CD4-positive, alpha-beta memory T cell (primary cell): Measurements from ENCODE around the gene TBC1D4. TPM values are rescaled to one million over a fixed set of nuclear protein-coding genes. Genes with fewer than 3 reads are reported as not detected.
"Not testable (repeated sequence)": the region's sequence is repeated elsewhere in the genome, so short reads cannot be mapped to it uniquely, and the experiment has no call there.

Experiments used
- CTCF ChIA-PET: fragments of 350-600 bp; sonication (Branson Sonifier 250); formaldehyde crosslinking; loops from one replicate; lab custom pipeline; 2021; ENCODE audit warnings: inconsistent platforms; ENCODE audit not compliant: partially characterized antibody; lab: Charles Lee
- POLR2A ChIA-PET: fragments of 350-600 bp; sonication (Branson Sonifier 250); formaldehyde crosslinking; loops from one replicate; lab custom pipeline; 2021; ENCODE audit not compliant: partially characterized antibody; lab: Charles Lee
- DNase-seq, 5 donors: peaks; one replicate each; pipeline versions ENCODE4 v3.0.0 to v3.0.0-alpha.2; 2020 to 2022; ENCODE audit warnings: mixed read lengths in 1 of 5
- H3K27ac ChIP-seq: one replicate; pipeline ENCODE4 v1.7.0; 2013; ENCODE audit warnings: low read depth, low read length
- H3K27me3 ChIP-seq: 2 replicates; pipeline ENCODE4 v1.7.0; 2013; ENCODE audit warnings: mild to moderate bottlenecking, low read length, moderate library complexity; ENCODE audit not compliant: insufficient read depth
- H3K36me3 ChIP-seq: 2 replicates; pipeline ENCODE4 v1.7.0; 2013; ENCODE audit warnings: mild to moderate bottlenecking, low read length, moderate library complexity; ENCODE audit not compliant: insufficient read depth
- H3K4me1 ChIP-seq: 2 replicates; pipeline ENCODE4 v1.7.0; 2013; ENCODE audit warnings: mild to moderate bottlenecking, low read length, moderate library complexity; ENCODE audit not compliant: insufficient read depth
- H3K4me3 ChIP-seq, 2 donors: one replicate each; pipeline ENCODE4 v1.7.0; 2013; ENCODE audit warnings: low read length in 2 of 2, mild to moderate bottlenecking in 1 of 2
- H3K9me3 ChIP-seq, 2 donors: one replicate each; pipeline ENCODE4 v1.7.0; 2013; ENCODE audit warnings: low read length in 2 of 2, control low read depth in 1 of 2; ENCODE audit not compliant: control insufficient read depth in 1 of 2
- H3K27ac Mint-ChIP-seq, 7 donors: one replicate each; pipeline ENCODE4 v1.8.0; 2020 to 2021; ENCODE audit warnings: mixed read lengths in 7 of 7, mild to moderate bottlenecking in 6 of 7, inconsistent platforms in 3 of 7, moderate library complexity in 3 of 7
- H3K27me3 Mint-ChIP-seq, 2 donors: one replicate each; pipeline ENCODE4 v1.8.0; 2020 to 2021; ENCODE audit warnings: mixed read lengths in 2 of 2
- H3K36me3 Mint-ChIP-seq, 2 donors: one replicate each; pipeline ENCODE4 v1.8.0; 2020 to 2021; ENCODE audit warnings: mixed read lengths in 2 of 2, inconsistent platforms in 1 of 2, mild to moderate bottlenecking in 1 of 2
- H3K4me1 Mint-ChIP-seq, 4 donors: one replicate each; pipeline ENCODE4 v1.8.0; 2020 to 2021; ENCODE audit warnings: mixed read lengths in 4 of 4, mild to moderate bottlenecking in 1 of 4
- H3K4me3 Mint-ChIP-seq, 8 donors: one replicate each; pipeline ENCODE4 v1.8.0; 2020 to 2021; ENCODE audit warnings: mixed read lengths in 8 of 8, mild to moderate bottlenecking in 7 of 8, moderate library complexity in 6 of 8, inconsistent platforms in 3 of 8
- H3K9me3 Mint-ChIP-seq, 8 donors: one replicate each; pipeline ENCODE4 v1.8.0; 2020 to 2021; ENCODE audit warnings: mixed read lengths in 8 of 8, mild to moderate bottlenecking in 5 of 8, inconsistent platforms in 3 of 8, moderate library complexity in 1 of 8
- intact Hi-C: fragments of 100-400 bp; cut with micrococcal nuclease; formaldehyde crosslinking; loops from one replicate; pipeline ENCODE4 v1.15.1; 2023
- polyA plus RNA-seq, 2 donors: library from polyadenylated mRNA; unstranded; fragments of 300-500 nt; fragmentation: Illumina TruSeq; gene quantifications; one replicate each; pipeline ENCODE4 v1.2.3, GENCODE V29; 2021
- total RNA-seq, 2 experiments: library from RNA; stranded (reverse); gene quantifications; one replicate each; pipeline ENCODE4 v1.2.3, GENCODE V29; 2021

TBC1D4 gene
- total and polyA plus RNA-seq, 4 experiments from 2014 or later, result 9.5 to 67.2 (median 45.4) TPM

GRCh38 chr13:75312884-75313520, 169.0 kb downstream of the TBC1D4 start:
- intact Hi-C loops, result no loop called here
- H3K4me1 ChIP-seq, result peaks cover 38% of the 10 kb centered on the region
- H3K4me3 ChIP-seq, result no peak overlapping the region
- Mint-ChIP-seq H3K4me3 (peak overlapping the region in 2 of 8 donors; percentile 0 to 56), H3K36me3 (peaks cover 32 to 34% of the 10 kb centered on the region in 2 donors), H3K27me3 (no peaks in the 10 kb centered on the region), H3K9me3 (no peaks in the 10 kb centered on the region), H3K4me1 (peaks cover 23 to 38% (median 31%) of the 10 kb centered on the region in 4 donors), H3K27ac (peak overlapping the region in 5 of 7 donors; percentile 44 to 83 (median 72))
- no peaks in the 10 kb centered on the region for H3K27me3 ChIP-seq
- H3K27ac ChIP-seq, result no peak overlapping the region
- ChIA-PET POLR2A (interaction anchor here (10.5 kb wide), 1 partner anchor 13 kb away, joined by 129 read pairs; no protein-coding TSS in a partner anchor), CTCF (interaction anchor here (0.6 to 5.6 kb wide), 3 partner anchors 13 to 60 kb away, joined by 3 to 37 read pairs (median 5); no protein-coding TSS in a partner anchor)
- H3K9me3 ChIP-seq, result no peaks in the 10 kb centered on the region
- DNase-seq, result peak in 3 of 5 donors; percentile 34 to 52 (median 41)
- peaks cover 11% of the 10 kb centered on the region for H3K36me3 ChIP-seq

- Mint-ChIP-seq H3K36me3 (peaks cover 48 to 53% of the 10 kb centered on the region in 2 donors), H3K27me3 (no peaks in the 10 kb centered on the region), H3K9me3 (no peaks in the 10 kb centered on the region), H3K27ac (peak overlapping the region in 1 of 7 donors; percentile 24), H3K4me3 (no peak overlapping the region), H3K4me1 (peaks cover 8 to 17% (median 14%) of the 10 kb centered on the region in 4 donors)
- ChIA-PET POLR2A (interaction anchor here (10.5 kb wide), 1 partner anchor 15 kb away, joined by 129 read pairs; no protein-coding TSS in a partner anchor), CTCF (interaction anchor here (0.9 to 1.4 kb wide), 2 partner anchors 17 to 63 kb away, joined by 3 read pairs; no protein-coding TSS in a partner anchor)
- peaks cover 15% of the 10 kb centered on the region for H3K36me3 ChIP-seq
- peaks cover 15% of the 10 kb centered on the region for H3K4me1 ChIP-seq
- H3K27ac ChIP-seq, result no peak overlapping the region
- H3K27me3 ChIP-seq, result no peaks in the 10 kb centered on the region
- no peaks in the 10 kb centered on the region for H3K9me3 ChIP-seq
- no peak overlapping the region for H3K4me3 ChIP-seq
- DNase-seq, result no peak
- intact Hi-C loops, result no loop called here
Measured at GRCh38 chr13:75309981-75310580, 171.9 kb downstream of the TBC1D4 start.

- intact Hi-C loops, result no loop called here
- Mint-ChIP-seq H3K36me3 (peaks cover 65 to 66% of the 10 kb centered on the region in 2 donors), H3K4me3 (no peak overlapping the region), H3K27me3 (no peaks in the 10 kb centered on the region), H3K9me3 (peaks cover 0 to 2% (median 0%) of the 10 kb centered on the region in 8 donors), H3K27ac (peak overlapping the region in 2 of 7 donors; percentile 6 to 17), H3K4me1 (peaks cover 6 to 14% (median 10%) of the 10 kb centered on the region in 4 donors)
- DNase-seq, result no peak
- Histone ChIP-seq H3K4me1 (peaks cover 7% of the 10 kb centered on the region), H3K4me3 (no peak overlapping the region), H3K9me3 (no peaks in the 10 kb centered on the region), H3K27me3 (no peaks in the 10 kb centered on the region), H3K36me3 (peaks cover 22% of the 10 kb centered on the region), H3K27ac (no peak overlapping the region)
- POLR2A ChIA-PET, result no interaction called here
- CTCF ChIA-PET, result interaction anchor here (0.8 kb wide), 1 partner anchor 10 kb away, joined by 3 read pairs; no protein-coding TSS in a partner anchor
Measured at GRCh38 chr13:75308222-75308621, 173.7 kb downstream of the TBC1D4 start.

GRCh38 chr13:75307370-75307949, 174.5 kb downstream of the TBC1D4 start:
- peaks cover 0 to 9% (median 4%) of the 10 kb centered on the region in 4 donors for H3K4me1 Mint-ChIP-seq
- no peak overlapping the region for H3K4me3 Mint-ChIP-seq
- CTCF ChIA-PET, result no interaction called here
- no peak overlapping the region for H3K27ac ChIP-seq
- POLR2A ChIA-PET, result interaction anchor here (0.6 to 4.6 kb wide), 3 partner anchors 15 to 884 kb away, joined by 3 to 18 read pairs (median 3); no protein-coding TSS in a partner anchor
- no peak overlapping the region for H3K4me3 ChIP-seq
- H3K9me3 ChIP-seq, result no peaks in the 10 kb centered on the region
- intact Hi-C loops, result no loop called here
- no peaks in the 10 kb centered on the region for H3K27me3 Mint-ChIP-seq
- peak overlapping the region in 2 of 7 donors; percentile 23 to 64 for H3K27ac Mint-ChIP-seq
- H3K27me3 ChIP-seq, result no peaks in the 10 kb centered on the region
- DNase-seq, result no peak
- peaks cover 3% of the 10 kb centered on the region for H3K4me1 ChIP-seq
- peaks cover 0 to 2% (median 0%) of the 10 kb centered on the region in 8 donors for H3K9me3 Mint-ChIP-seq
- H3K36me3 ChIP-seq, result peaks cover 22% of the 10 kb centered on the region
- H3K36me3 Mint-ChIP-seq, result peaks cover 64 to 70% of the 10 kb centered on the region in 2 donors

- H3K9me3 Mint-ChIP-seq, H3K4me1 ChIP-seq, DNase-seq, H3K4me1 Mint-ChIP-seq, H3K27ac ChIP-seq, H3K27me3 Mint-ChIP-seq, H3K4me3 ChIP-seq, intact Hi-C loops, H3K27me3 ChIP-seq, H3K9me3 ChIP-seq, H3K4me3 Mint-ChIP-seq: not testable (repeated sequence)
- CTCF ChIA-PET, result interaction anchor here (1.2 kb wide), 1 partner anchor 13 kb away, joined by 3 read pairs; no protein-coding TSS in a partner anchor
- H3K36me3 ChIP-seq, result peaks cover 22% of the 10 kb centered on the region
- Mint-ChIP-seq H3K36me3 (peaks cover 66 to 71% of the 10 kb centered on the region in 2 donors), H3K27ac (peak overlapping the region in 1 of 7 donors; percentile 23)
- POLR2A ChIA-PET, result interaction anchor here (0.6 to 4.6 kb wide), 3 partner anchors 15 to 884 kb away, joined by 3 to 18 read pairs (median 3); no protein-coding TSS in a partner anchor
Measured at GRCh38 chr13:75306967-75307366, 175.0 kb downstream of the TBC1D4 start.

GRCh38 chr13:75305059-75305458, 176.9 kb downstream of the TBC1D4 start:
- no peaks in the 10 kb centered on the region for H3K27me3 Mint-ChIP-seq
- peaks cover 13% of the 10 kb centered on the region for H3K4me1 ChIP-seq
- H3K36me3 ChIP-seq, result peaks cover 14% of the 10 kb centered on the region
- ChIA-PET CTCF (no interaction called here), POLR2A (interaction anchor here (4.6 kb wide), 1 partner anchor 22 kb away, joined by 18 read pairs; no protein-coding TSS in a partner anchor)
- H3K36me3 Mint-ChIP-seq, result peaks cover 57 to 62% of the 10 kb centered on the region in 2 donors
- no peak overlapping the region for H3K4me3 Mint-ChIP-seq
- H3K9me3 Mint-ChIP-seq, result peaks cover 0 to 2% (median 0%) of the 10 kb centered on the region in 8 donors
- H3K9me3 ChIP-seq, result no peaks in the 10 kb centered on the region
- H3K27ac Mint-ChIP-seq, result peak overlapping the region in 1 of 7 donors; percentile 5
- no peak for DNase-seq
- peaks cover 0 to 13% (median 9%) of the 10 kb centered on the region in 4 donors for H3K4me1 Mint-ChIP-seq
- H3K27me3 ChIP-seq, result no peaks in the 10 kb centered on the region
- H3K27ac ChIP-seq, result no peak overlapping the region
- intact Hi-C loops, result no loop called here
- no peak overlapping the region for H3K4me3 ChIP-seq
